Stimulated activated CD8-positive, alpha-beta memory T cell treated with anti-CD3 and anti-CD28 coated beads, Interleukin-7, amount 100 ng/mL, for 24 hours (primary cell): ENCODE data around the gene SLC12A7.
"Not testable (repeated sequence)": the region's sequence is repeated elsewhere in the genome, so short reads cannot be mapped to it uniquely, and the experiment has no call there.

Experiments
- DNase-seq: peaks from one replicate; pipeline ENCODE4 v3.0.0-alpha.2; 2020; ENCODE audit warnings: low read depth

The SLC12A7 gene

GRCh38 chr5:1007681-1008450, 104.0 kb downstream of the SLC12A7 start:
- DNase-seq, result no peak

DNA sequence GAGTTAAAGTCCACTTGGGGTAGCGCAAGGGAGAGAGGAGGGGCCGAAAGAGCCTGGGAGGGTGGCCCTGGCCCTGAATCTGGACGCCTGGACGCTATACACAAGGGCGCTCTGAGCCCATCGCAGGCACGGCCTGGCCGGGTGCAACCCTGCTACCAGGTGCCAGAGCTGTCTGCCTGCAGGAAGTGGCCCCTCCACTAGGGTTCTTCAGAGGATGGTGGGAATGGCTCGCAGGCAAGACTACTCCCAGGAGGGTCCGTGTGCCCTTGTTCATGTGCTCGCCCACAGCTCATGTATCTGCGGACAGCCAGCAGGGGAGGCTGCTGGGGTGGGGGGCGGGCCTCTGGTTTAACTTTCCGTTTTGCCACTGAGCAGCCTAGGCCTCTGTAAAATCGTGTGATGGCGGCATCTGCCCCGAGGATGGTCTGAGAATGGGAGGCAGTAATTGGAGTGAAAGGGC, 104.6 kb downstream of the SLC12A7 start:
- no peak for DNase-seq

DNA sequence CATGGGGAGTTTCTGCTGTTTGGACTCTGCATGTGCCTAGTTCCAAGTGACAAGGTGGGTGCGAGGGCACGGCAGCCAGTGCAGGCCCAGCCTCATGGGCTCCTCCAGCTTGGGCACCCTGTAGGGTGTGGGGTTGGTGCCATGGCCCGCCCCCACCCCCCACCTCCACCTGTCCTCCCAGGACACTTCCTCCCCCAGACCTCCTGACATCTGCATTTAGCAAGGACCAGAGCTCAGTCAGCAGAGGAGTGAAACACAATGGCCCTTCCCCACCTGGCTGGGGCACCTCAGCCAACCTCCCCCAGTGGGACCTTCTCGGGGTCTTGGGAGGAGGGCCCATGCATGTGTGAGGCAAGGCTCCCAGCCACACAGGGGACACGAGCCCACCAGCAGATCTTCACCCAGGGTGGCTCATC, 105.2 kb downstream of the SLC12A7 start:
- no peak for DNase-seq

DNA sequence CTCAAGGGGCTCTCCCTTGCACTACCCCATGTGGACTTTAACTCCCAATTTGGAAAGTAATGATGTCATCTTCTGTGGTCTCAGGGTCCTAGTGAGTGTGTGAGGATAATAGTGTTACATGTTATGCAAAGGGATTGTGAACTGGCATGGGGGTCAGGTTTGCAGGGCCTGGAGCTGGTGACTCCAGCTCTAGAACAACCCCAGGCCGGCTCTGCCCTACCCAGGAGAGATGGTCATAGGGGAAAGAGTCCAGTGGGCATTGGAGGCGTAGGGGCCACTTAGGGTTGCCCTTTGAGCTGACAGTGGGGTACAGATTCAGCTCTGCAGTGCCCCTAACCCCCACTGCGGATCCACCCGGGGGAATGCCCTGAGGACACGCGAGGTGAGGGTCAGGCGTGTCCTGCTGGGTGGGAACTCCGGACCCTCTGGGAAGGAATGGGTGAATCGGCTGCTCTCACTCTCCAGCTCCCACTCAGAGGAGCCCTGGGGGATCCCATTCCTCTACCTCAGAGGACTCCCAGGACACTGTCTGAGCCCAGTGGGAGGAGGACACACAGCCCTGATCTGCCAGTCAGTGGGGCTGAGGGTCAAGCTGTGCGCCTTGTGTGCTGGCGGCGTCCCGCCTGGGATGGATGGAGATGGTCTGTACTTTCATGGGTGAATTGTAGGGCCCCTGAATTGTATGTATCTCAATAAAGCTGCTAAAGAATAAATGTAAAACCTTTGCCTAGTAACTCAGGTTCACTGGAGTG, 105.8 kb downstream of the SLC12A7 start:
- no peak for DNase-seq

GRCh38 chr5:1005249-1005851, 106.5 kb downstream of the SLC12A7 start:
- no peak for DNase-seq

GRCh38 chr5:1004461-1005248, 107.2 kb downstream of the SLC12A7 start:
- DNase-seq, result no peak

GRCh38 chr5:1003296-1003937, 108.4 kb downstream of the SLC12A7 start:
- DNase-seq, result no peak

- DNase-seq, result no peak
These were observed 109.0 kb downstream of the SLC12A7 start for GRCh38 chr5:1002836-1003235.

DNA sequence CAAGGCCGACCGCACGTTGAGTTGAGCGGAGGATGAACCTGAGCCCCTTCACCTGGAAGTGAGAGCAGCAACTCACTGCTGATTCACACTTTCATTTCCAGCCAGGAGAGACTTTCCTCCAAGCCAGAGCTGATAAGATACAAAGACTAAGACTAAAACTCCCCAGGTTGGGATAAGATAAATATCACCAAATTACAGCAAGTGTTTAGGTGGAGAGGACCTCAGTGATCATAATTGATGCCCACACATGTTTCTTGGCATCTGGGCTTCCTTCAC, 109.7 kb downstream of the SLC12A7 start:
- DNase-seq, result no peak

DNA sequence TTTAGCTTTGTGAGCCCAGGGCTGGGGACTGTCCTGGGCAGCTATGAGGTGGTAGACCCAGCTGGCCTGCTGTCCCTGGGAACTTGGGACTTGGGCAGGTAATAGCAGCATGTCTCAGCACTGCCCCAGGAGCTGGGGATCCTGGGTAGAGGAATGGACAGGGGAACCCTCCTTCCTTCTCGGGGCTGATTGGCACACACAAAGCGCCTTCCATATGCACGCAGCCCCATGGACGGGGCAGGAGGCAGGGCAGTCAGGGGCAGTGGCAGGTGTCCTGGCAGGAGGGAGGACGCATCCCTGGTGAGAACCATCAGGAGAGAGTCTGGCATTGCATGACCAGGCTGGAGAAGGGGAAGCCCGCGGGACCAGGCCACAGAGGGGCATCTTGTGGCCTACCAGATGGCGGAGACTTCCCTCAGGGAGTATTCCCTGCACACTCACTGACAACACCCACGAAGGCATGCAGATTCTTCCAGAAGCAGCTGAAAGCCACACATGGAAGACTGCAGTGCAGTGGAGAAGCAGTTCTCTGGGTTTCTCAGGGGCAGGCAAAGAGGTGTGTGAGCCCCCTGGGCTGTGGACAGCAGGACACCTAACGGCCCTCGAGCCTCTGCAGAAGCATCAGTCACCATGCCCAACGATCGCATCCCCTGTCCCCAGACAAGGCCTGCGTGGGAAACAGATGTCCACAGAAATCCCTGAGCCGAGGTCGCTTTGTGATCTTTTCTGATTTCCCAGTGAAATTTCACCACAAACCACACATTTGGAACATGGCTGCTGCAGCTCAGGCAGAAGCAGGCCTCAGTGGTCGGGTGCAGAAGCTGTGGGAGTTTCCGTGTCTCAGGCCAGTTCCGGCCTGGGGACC, 110.2 kb downstream of the SLC12A7 start:
- DNase-seq, result no peak

- DNase-seq, result not testable (repeated sequence)
These were observed 111.0 kb downstream of the SLC12A7 start for GRCh38 chr5:1000831-1001230.
